ENCODE results near the gene POLR2H. TPM values are rescaled to one million over a fixed set of nuclear protein-coding genes. Genes with fewer than 3 reads are reported as not detected.

Gene POLR2H
- total and polyA plus RNA-seq, 10 of the 15 experiments (the other 5 are each of a cell fraction or from before 2014, with no cell fraction given): 74.2 to 357 (median 143) TPM

- Histone ChIP-seq H3K27ac (ENCODE audit: control insufficient read depth, insufficient read depth) (no peak overlapping the region), H3K79me2 (ENCODE audit: control insufficient read depth, insufficient read depth, low read length) (no peaks in the 10 kb centered on the region), H3K27me3 (replicated peaks in 1 of 2; ENCODE audit: control insufficient read depth in 2 of 2, insufficient read depth in 2 of 2, low read length in 1 of 2) (peaks cover 0 to 4% of the 10 kb centered on the region in 2 experiments; a peak in 3 of 4 replicates), H2AFZ (ENCODE audit: control insufficient read depth, low read depth, low read length) (no peak overlapping the region), H3K9me3 (replicated peaks; ENCODE audit: control insufficient read depth, insufficient read depth, low read length) (no peaks in the 10 kb centered on the region), H4K20me1 (ENCODE audit: control insufficient read depth, insufficient read depth) (no peaks in the 10 kb centered on the region), H3K4me1 (ENCODE audit: control insufficient read depth, insufficient read depth, low read length) (no peaks in the 10 kb centered on the region), H3K4me3 (no peak overlapping the region), H3K36me3 (ENCODE audit: control insufficient read depth in 2 of 2, insufficient read depth in 2 of 2, low read length in 1 of 2) (no peaks in the 10 kb centered on the region), H3K9ac (ENCODE audit: control insufficient read depth, insufficient read depth, low read length) (no peak overlapping the region), H3K4me2 (ENCODE audit: control insufficient read depth, insufficient read depth) (no peak overlapping the region)
- CTCF ChIA-PET: no interaction called here
- RAD21 ChIA-PET (ENCODE audit: unreplicated experiment): no interaction called here
- WGBS (ENCODE audit: insufficient coverage, insufficient replicate concordance, low lambda C conversion rate, missing lambda C conversion rate): 59% methylated on average over 7 of the region's 9 CpGs
- SMC1A ChIA-PET (ENCODE audit: uncharacterized antibody, unreplicated experiment): no interaction called here
- BruUV-seq (replicated peaks): no TSS peak
- ATAC-seq (no peak), DNase-seq (ENCODE audit: low read depth, low spot score) (no peak), FAIRE-seq (no peak)
- in situ Hi-C loops (cut with MboI): no loop called here
- TF ChIP-seq TARDBP (IDR thresholded peaks at IDR 0.05; ENCODE audit: borderline replicate concordance) (no peak), POLR2A (IDR thresholded peaks at IDR 0.05; ENCODE audit: low read depth, low read length) (no peak), TBL1XR1 (IDR thresholded peaks at IDR 0.05; ENCODE audit: low read depth, low read length) (no peak), MLLT1 (IDR thresholded peaks at IDR 0.05) (no peak), MYB (IDR thresholded peaks at IDR 0.05; ENCODE audit: borderline replicate concordance, low read depth, low read length) (no peak), NR2C2 (IDR thresholded peaks at IDR 0.05; ENCODE audit: borderline replicate concordance, control insufficient read depth, insufficient read length, low read depth) (no peak), CHD1 (IDR thresholded peaks at IDR 0.05; ENCODE audit: low read depth, low read length) (no peak), TCF12 (IDR thresholded peaks at IDR 0.05; ENCODE audit: low read depth, low read length) (no peak)
- intact Hi-C loops (cut with micrococcal nuclease; ENCODE audit: unreplicated experiment): no loop called here
- POLR2A ChIA-PET: interaction anchor here (0.5 kb wide), 1 partner anchor 52 kb away, joined by 4 read pairs; no protein-coding TSS in a partner anchor
Measured at GRCh38 chr3:184399410-184399809, 37.9 kb downstream of the POLR2H start.

All from GM12878 (cell line).